Lower lobe of right lung (tissue), 2 donors: ENCODE results near the gene ALDH2. TPM values are rescaled to one million over a fixed set of nuclear protein-coding genes. Genes with fewer than 3 reads are reported as not detected.

Experiments used
- ATAC-seq, 2 donors: fragments of 200-7000 bp; cut with Tn5 transposase; one replicate each; pipeline ENCODE4 v1.9.1; 2020 to 2022; ENCODE audit warnings: mild to moderate bottlenecking in 2 of 2, moderate library complexity in 2 of 2
- DNase-seq: peaks from one replicate; pipeline ENCODE4 v3.0.0-alpha.2; 2020
- H3K27ac ChIP-seq: fragments of 200-600 bp; one replicate; pipeline ENCODE4 v1.8.0; 2022
- H3K27me3 ChIP-seq: fragments of 200-600 bp; one replicate; pipeline ENCODE4 v1.8.0; 2022; ENCODE audit warnings: low read depth
- H3K36me3 ChIP-seq: fragments of 200-600 bp; one replicate; pipeline ENCODE4 v1.8.0; 2022; ENCODE audit warnings: mild to moderate bottlenecking
- H3K4me1 ChIP-seq: fragments of 200-600 bp; one replicate; pipeline ENCODE4 v1.8.0; 2022
- H3K4me3 ChIP-seq: fragments of 200-600 bp; one replicate; pipeline ENCODE4 v1.8.0; 2022; ENCODE audit warnings: mild to moderate bottlenecking
- H3K9me3 ChIP-seq: fragments of 200-600 bp; one replicate; pipeline ENCODE4 v1.8.0; 2022
- intact Hi-C: fragments of 100-400 bp; cut with DNase I; formaldehyde crosslinking; loops from one replicate; pipeline ENCODE4 v1.11.0; 2022
- microRNA-seq: library from miRNA; unstranded; fragments of <30 nt; microRNA quantifications from one replicate; pipeline ENCODE4 v1.2.0, GENCODE V29; 2020; ENCODE audit warnings: borderline number of aligned reads
- total RNA-seq: library from RNA; stranded (reverse); fragmentation: NEBNext Ultra II Directional; extraction: Animal tissue kit (Norgen Biotek cat#: 25700); gene quantifications from one replicate; pipeline ENCODE4 v1.2.1, GENCODE V29; 2021
- TF ChIP-seq, protein P1 (sequence below): fragments of 200-600 bp; IDR thresholded peaks from one replicate; pipeline ENCODE4 v1.8.0; 2022; ENCODE audit warnings: antibody characterized with exemption, mild to moderate bottlenecking
- donor health status: DM: no; HTN: yes; CAD: no; lungs with severe emphysema.

ALDH2 gene
- total RNA-seq, 1 donor from 2014 or later, result 499 TPM

GRCh38 chr12:111846016-111846415 is 79.3 kb downstream of the ALDH2 start:
- Histone ChIP-seq H3K27me3 (no peaks in the 10 kb centered on the region), H3K4me3 (no peak overlapping the region), H3K9me3 (no peaks in the 10 kb centered on the region), H3K4me1 (peaks cover 39% of the 10 kb centered on the region), H3K36me3 (no peaks in the 10 kb centered on the region), H3K27ac (no peak overlapping the region)
- intact Hi-C loops, result no loop called here
- TF ChIP-seq, protein P1, sequence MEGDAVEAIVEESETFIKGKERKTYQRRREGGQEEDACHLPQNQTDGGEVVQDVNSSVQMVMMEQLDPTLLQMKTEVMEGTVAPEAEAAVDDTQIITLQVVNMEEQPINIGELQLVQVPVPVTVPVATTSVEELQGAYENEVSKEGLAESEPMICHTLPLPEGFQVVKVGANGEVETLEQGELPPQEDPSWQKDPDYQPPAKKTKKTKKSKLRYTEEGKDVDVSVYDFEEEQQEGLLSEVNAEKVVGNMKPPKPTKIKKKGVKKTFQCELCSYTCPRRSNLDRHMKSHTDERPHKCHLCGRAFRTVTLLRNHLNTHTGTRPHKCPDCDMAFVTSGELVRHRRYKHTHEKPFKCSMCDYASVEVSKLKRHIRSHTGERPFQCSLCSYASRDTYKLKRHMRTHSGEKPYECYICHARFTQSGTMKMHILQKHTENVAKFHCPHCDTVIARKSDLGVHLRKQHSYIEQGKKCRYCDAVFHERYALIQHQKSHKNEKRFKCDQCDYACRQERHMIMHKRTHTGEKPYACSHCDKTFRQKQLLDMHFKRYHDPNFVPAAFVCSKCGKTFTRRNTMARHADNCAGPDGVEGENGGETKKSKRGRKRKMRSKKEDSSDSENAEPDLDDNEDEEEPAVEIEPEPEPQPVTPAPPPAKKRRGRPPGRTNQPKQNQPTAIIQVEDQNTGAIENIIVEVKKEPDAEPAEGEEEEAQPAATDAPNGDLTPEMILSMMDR, result no peak
- ATAC-seq, result no peak
- no peak for DNase-seq

GRCh38 chr12:111850526-111850925 is 83.8 kb downstream of the ALDH2 start:
- intact Hi-C loops, result no loop called here
- peaks cover 8% of the 10 kb centered on the region for H3K4me1 ChIP-seq
- no peak overlapping the region for H3K4me3 ChIP-seq
- no peak overlapping the region for H3K27ac ChIP-seq
- no peaks in the 10 kb centered on the region for H3K9me3 ChIP-seq
- no peaks in the 10 kb centered on the region for H3K27me3 ChIP-seq
- no peak for ATAC-seq
- TF ChIP-seq, protein P1, result no peak
- H3K36me3 ChIP-seq, result peaks cover 3% of the 10 kb centered on the region
- DNase-seq, result no peak

DNA sequence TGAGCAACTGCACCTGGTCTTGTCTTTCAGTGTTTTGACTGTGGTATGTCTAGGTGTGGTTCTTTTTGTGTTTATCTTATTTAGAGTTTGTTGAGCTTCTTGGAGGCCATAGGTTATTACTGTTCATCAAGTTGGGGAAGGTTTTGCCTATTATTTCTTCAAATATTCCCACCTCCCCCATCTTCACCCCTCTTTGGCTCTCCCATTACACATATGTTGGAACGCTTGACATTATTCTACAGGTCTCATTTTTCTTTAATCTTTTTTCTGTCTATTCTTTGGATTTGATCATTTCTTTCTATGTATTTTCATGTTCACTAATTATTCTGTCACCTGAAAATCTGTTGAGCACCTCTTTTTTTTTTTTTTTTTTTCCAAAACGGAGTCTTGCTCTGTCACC is 91.5 kb downstream of the ALDH2 start:
- H3K27me3 ChIP-seq, result no peaks in the 10 kb centered on the region
- H3K27ac ChIP-seq, result no peak overlapping the region
- no peak for ATAC-seq
- TF ChIP-seq, protein P1, result no peak
- intact Hi-C loops, result no loop called here
- peaks cover 5% of the 10 kb centered on the region for H3K36me3 ChIP-seq
- peaks cover 5% of the 10 kb centered on the region for H3K4me1 ChIP-seq
- DNase-seq, result no peak
- H3K9me3 ChIP-seq, result no peaks in the 10 kb centered on the region
- H3K4me3 ChIP-seq, result no peak overlapping the region

DNA sequence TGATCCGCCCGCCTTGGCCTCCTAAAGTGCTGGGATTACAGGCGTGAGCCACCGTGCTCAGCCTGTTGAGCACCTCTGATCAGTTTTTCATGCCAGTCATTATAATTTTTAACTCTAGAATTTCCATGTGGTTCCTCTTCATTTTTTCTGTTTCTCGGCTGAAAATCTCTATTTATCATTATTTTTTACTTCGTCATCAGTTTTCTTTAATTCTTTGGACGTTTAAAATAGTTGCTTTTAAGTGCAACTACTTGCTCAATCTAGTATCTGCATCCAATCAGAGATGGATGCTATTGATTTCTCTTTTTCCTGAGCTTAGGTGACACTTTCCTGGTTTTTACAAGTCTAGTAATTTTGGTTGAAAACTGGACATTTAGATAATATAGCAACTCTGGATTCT is 92.0 kb downstream of the ALDH2 start:
- Histone ChIP-seq H3K4me1 (peaks cover 5% of the 10 kb centered on the region), H3K27ac (no peak overlapping the region), H3K9me3 (no peaks in the 10 kb centered on the region), H3K4me3 (no peak overlapping the region), H3K27me3 (no peaks in the 10 kb centered on the region), H3K36me3 (peaks cover 5% of the 10 kb centered on the region)
- TF ChIP-seq, protein P1, result no peak
- intact Hi-C loops, result no loop called here
- ATAC-seq (no peak), DNase-seq (no peak)

- no peaks in the 10 kb centered on the region for H3K9me3 ChIP-seq
- H3K27ac ChIP-seq, result no peak overlapping the region
- ATAC-seq (no peak), DNase-seq (no peak)
- intact Hi-C loops, result no loop called here
- TF ChIP-seq, protein P1, result no peak
- H3K4me1 ChIP-seq, result peaks cover 3% of the 10 kb centered on the region
- H3K27me3 ChIP-seq, result no peaks in the 10 kb centered on the region
- peaks cover 42% of the 10 kb centered on the region for H3K36me3 ChIP-seq
- no peak overlapping the region for H3K4me3 ChIP-seq
Observed at GRCh38 chr12:111864913-111865312, 98.2 kb downstream of the ALDH2 start.

Small RNAs within 50 kb of the gene (microRNA-seq; reads per million reads assigned to microRNA genes)
- not detected for gene MIR6761

Other genes with a start within 250 kb of the ALDH2 start
- 70.3 TPM for gene ATXN2, start 167.6 kb upstream of the ALDH2 start, total RNA-seq
- gene BRAP, start 81.0 kb upstream of the ALDH2 start, total RNA-seq, result 16.7 TPM
- 24.0 TPM for gene ACAD10, start 80.9 kb upstream of the ALDH2 start, total RNA-seq
- gene MAPKAPK5, start 75.3 kb downstream of the ALDH2 start, total RNA-seq, result 39.4 TPM
- 21.1 TPM for gene TMEM116, start 246.2 kb downstream of the ALDH2 start, total RNA-seq
- gene ERP29, start 246.5 kb downstream of the ALDH2 start, total RNA-seq, result 152 TPM